Skeletal muscle tissue (tissue), 4 donors: ENCODE measurements around the gene RERGL. TPM values are rescaled to one million over a fixed set of nuclear protein-coding genes. Genes with fewer than 3 reads are reported as not detected.
"Not testable (repeated sequence)": the region's sequence is repeated elsewhere in the genome, so short reads cannot be mapped to it uniquely, and the experiment has no call there.

ENCODE experiments used
- H3K27ac ChIP-seq: one replicate; pipeline ENCODE4 v1.7.0; 2013; ENCODE audit warnings: mild to moderate bottlenecking, low read depth, low read length, inconsistent platforms
- H3K27me3 ChIP-seq, 3 donors: one replicate each; pipeline ENCODE4 v1.7.0; 2013; ENCODE audit warnings: low read length in 3 of 3; ENCODE audit not compliant: control insufficient read depth in 3 of 3, insufficient read depth in 3 of 3
- H3K36me3 ChIP-seq, 3 donors: one replicate each; pipeline ENCODE4 v1.7.0; 2013; ENCODE audit warnings: low read length in 3 of 3; ENCODE audit not compliant: control insufficient read depth in 3 of 3, insufficient read depth in 3 of 3
- H3K4me1 ChIP-seq, 3 donors: one replicate each; pipeline ENCODE4 v1.7.0; 2013; ENCODE audit warnings: low read length in 3 of 3, mild to moderate bottlenecking in 3 of 3; ENCODE audit not compliant: control insufficient read depth in 3 of 3, insufficient read depth in 3 of 3
- H3K4me3 ChIP-seq, 3 donors: one replicate each; pipeline ENCODE4 v1.7.0; 2013; ENCODE audit warnings: low read length in 3 of 3
- H3K9ac ChIP-seq, 3 donors: one replicate each; pipeline ENCODE4 v1.7.0; 2013; ENCODE audit warnings: low read length in 3 of 3, mild to moderate bottlenecking in 3 of 3, moderate library complexity in 2 of 3, low read depth in 1 of 3
- H3K9me3 ChIP-seq, 3 donors: one replicate each; pipeline ENCODE4 v1.7.0; 2013; ENCODE audit warnings: low read length in 3 of 3; ENCODE audit not compliant: control insufficient read depth in 3 of 3
- total RNA-seq: library from RNA; depleted of rRNA; stranded (reverse); fragments of >200 nt; gene quantifications from one replicate; pipeline ENCODE4 v1.2.3, GENCODE V29; 2014
- donor health status: Osteomylitis.

Gene RERGL
- total RNA-seq, 1 donor from 2014 or later, result 1.0 TPM

GRCh38 chr12:18040060-18040742 lies 49.8 kb downstream of the RERGL start:
- not testable (repeated sequence) for H3K36me3 ChIP-seq, H3K4me3 ChIP-seq, H3K9ac ChIP-seq, H3K4me1 ChIP-seq, H3K9me3 ChIP-seq, H3K27me3 ChIP-seq, H3K27ac ChIP-seq

Other genes starting within 250 kb of the RERGL start
- gene PIK3C2G, start 171.3 kb upstream of the RERGL start, total RNA-seq, result 0.52 TPM